CD4-positive, alpha-beta T cell treated with Interleukin-6 at 100 ng/mL for 8 hours (primary cell): ENCODE data around the gene UBAC2.

Experiments
- DNase-seq: peaks from one replicate; pipeline ENCODE4 v3.0.0-alpha.2; 2020; ENCODE audit warnings: mixed read lengths, low spot score

Gene UBAC2

GRCh38 chr13:99339230-99339721 lies 138.6 kb downstream of the UBAC2 start:
- DNase-seq: no peak

- peak; percentile 74 for DNase-seq
These were observed 139.2 kb downstream of the UBAC2 start for GRCh38 chr13:99339736-99340397.

- DNase-seq: no peak
These were observed 140.0 kb downstream of the UBAC2 start for GRCh38 chr13:99340638-99341037.

- no peak for DNase-seq
These were observed 141.5 kb downstream of the UBAC2 start for GRCh38 chr13:99341969-99342722.

GRCh38 chr13:99342723-99343315 lies 142.2 kb downstream of the UBAC2 start:
- DNase-seq: no peak

GRCh38 chr13:99344610-99345208 lies 144.1 kb downstream of the UBAC2 start:
- no peak for DNase-seq

- DNase-seq: no peak
These were observed 144.7 kb downstream of the UBAC2 start for GRCh38 chr13:99345345-99345744.

GRCh38 chr13:99346335-99347042 lies 145.8 kb downstream of the UBAC2 start:
- DNase-seq: no peak

GRCh38 chr13:99347335-99347878 lies 146.8 kb downstream of the UBAC2 start:
- no peak for DNase-seq

- DNase-seq: no peak
These were observed 147.3 kb downstream of the UBAC2 start for GRCh38 chr13:99347911-99348451.

- no peak for DNase-seq
These were observed 149.5 kb downstream of the UBAC2 start for GRCh38 chr13:99350191-99350590.

- peak; percentile 69 for DNase-seq
These were observed 151.1 kb downstream of the UBAC2 start for GRCh38 chr13:99351772-99352171.

GRCh38 chr13:99352351-99353245 lies 151.9 kb downstream of the UBAC2 start:
- no peak for DNase-seq

GRCh38 chr13:99353246-99353600 lies 152.6 kb downstream of the UBAC2 start:
- DNase-seq: no peak

- no peak for DNase-seq
These were observed 153.2 kb downstream of the UBAC2 start for GRCh38 chr13:99353836-99354235.

- no peak for DNase-seq
These were observed 153.8 kb downstream of the UBAC2 start for GRCh38 chr13:99354371-99354951.

GRCh38 chr13:99355267-99356011 lies 154.8 kb downstream of the UBAC2 start:
- DNase-seq: no peak

GRCh38 chr13:99356012-99356261 lies 155.3 kb downstream of the UBAC2 start:
- no peak for DNase-seq

GRCh38 chr13:99356262-99357091 lies 155.8 kb downstream of the UBAC2 start:
- DNase-seq: peak; percentile 85
